ENCODE results near the gene HTR3E.

GRCh38 chr3:184110316-184110725 lies 13.5 kb downstream of the HTR3E start:
- TF ChIP-seq CTCF (IDR thresholded peaks at IDR 0.05; ENCODE audit: borderline replicate concordance, extremely low read depth, low read length, poor library complexity, severe bottlenecking) (no peak), EZH2 (IDR thresholded peaks at IDR 0.05; ENCODE audit: borderline replicate concordance, low read depth, low read length, severe bottlenecking) (no peak)
